GM23338 (cell line): ENCODE results near the gene ARRB1. TPM values are rescaled to one million over a fixed set of nuclear protein-coding genes. Genes with fewer than 3 reads are reported as not detected.
"Not testable (repeated sequence)": the region's sequence is repeated elsewhere in the genome, so short reads cannot be mapped to it uniquely, and the experiment has no call there.

ENCODE experiments used
- ATAC-seq: fragments of 200-7000 bp; cut with Tn5 transposase; 3 replicates; pipeline ENCODE4 v1.9.1; 2020
- DNase-seq: peaks from one replicate; pipeline ENCODE4 v3.0.0-alpha.2; 2015; ENCODE audit warnings: low spot score
- H2AFZ ChIP-seq: fragments of 200-600 bp; sonication (generic); 2 replicates; pipeline ENCODE4 v1.8.0; 2016; ENCODE audit warnings: antibody characterized with exemption, mild to moderate bottlenecking, moderate library complexity
- H3F3A ChIP-seq: fragments of 200-600 bp; sonication (generic); replicated peaks from 2 replicates; pipeline ENCODE4 v1.8.0; 2017; ENCODE audit warnings: antibody characterized with exemption, mixed run types, low read depth
- H3K27ac ChIP-seq: fragments of 200-600 bp; sonication (generic); 2 replicates; pipeline ENCODE4 v1.6.1; 2016; ENCODE audit warnings: low read depth
- H3K27me3 ChIP-seq: fragments of 200-600 bp; sonication (generic); 2 replicates; pipeline ENCODE4 v1.8.0; 2016; ENCODE audit warnings: mild to moderate bottlenecking, mixed run types, moderate library complexity; ENCODE audit not compliant: insufficient read depth
- H3K36me3 ChIP-seq: fragments of 200-600 bp; sonication (generic); 2 replicates; pipeline ENCODE4 v1.8.0; 2016; ENCODE audit warnings: mild to moderate bottlenecking; ENCODE audit not compliant: insufficient read depth
- H3K4me1 ChIP-seq: fragments of 200-600 bp; sonication (generic); 2 replicates; pipeline ENCODE4 v1.8.0; 2016; ENCODE audit warnings: mild to moderate bottlenecking, moderate library complexity; ENCODE audit not compliant: insufficient read depth
- H3K4me2 ChIP-seq: fragments of 200-600 bp; sonication (generic); 2 replicates; pipeline ENCODE4 v1.7.1; 2017; ENCODE audit warnings: mixed run types
- H3K4me3 ChIP-seq: fragments of 200-600 bp; sonication (generic); 2 replicates; pipeline ENCODE4 v1.6.1; 2016; ENCODE audit warnings: mixed run types
- H3K79me2 ChIP-seq: fragments of 200-600 bp; sonication (generic); replicated peaks from 2 replicates; pipeline ENCODE4 v1.8.0; 2017; ENCODE audit warnings: mild to moderate bottlenecking; ENCODE audit not compliant: insufficient read depth
- H3K9me2 ChIP-seq: fragments of 200-600 bp; sonication (generic); 2 replicates; pipeline ENCODE4 v1.8.0; 2017; ENCODE audit not compliant: insufficient read depth
- H4K20me1 ChIP-seq: fragments of 200-600 bp; sonication (generic); replicated peaks from 2 replicates; pipeline ENCODE4 v1.8.0; 2017; ENCODE audit warnings: mild to moderate bottlenecking; ENCODE audit not compliant: insufficient read depth
- H3K27ac Mint-ChIP-seq: 2 replicates; pipeline ENCODE4 v1.8.0; 2020; ENCODE audit warnings: inconsistent platforms, mild to moderate bottlenecking, moderate library complexity, mixed read lengths
- H3K27me3 Mint-ChIP-seq: 3 replicates; pipeline ENCODE4 v1.8.0; 2022; ENCODE audit warnings: low read depth, mild to moderate bottlenecking, moderate library complexity, mixed read lengths, inconsistent platforms; ENCODE audit not compliant: insufficient read depth, poor library complexity
- H3K36me3 Mint-ChIP-seq: 3 replicates; pipeline ENCODE4 v1.8.0; 2021; ENCODE audit warnings: low read depth, mild to moderate bottlenecking, inconsistent platforms, moderate library complexity, mixed read lengths
- H3K4me1 Mint-ChIP-seq: 3 replicates; pipeline ENCODE4 v1.8.0; 2020; ENCODE audit warnings: mild to moderate bottlenecking, inconsistent platforms, mixed read lengths
- H3K4me3 Mint-ChIP-seq: 3 replicates; pipeline ENCODE4 v1.8.0; 2021; ENCODE audit warnings: moderate library complexity, mild to moderate bottlenecking, inconsistent platforms, mixed read lengths
- H3K9me3 Mint-ChIP-seq: 3 replicates; pipeline ENCODE4 v1.8.0; 2020; ENCODE audit warnings: moderate library complexity, mild to moderate bottlenecking, inconsistent platforms, mixed read lengths
- EZH2 ChIP-seq: fragments of 200-600 bp; sonication (generic); IDR thresholded peaks from one replicate; pipeline ENCODE4 v1.8.0; 2017; ENCODE audit warnings: antibody characterized with exemption, mild to moderate bottlenecking, low read depth; ENCODE audit not compliant: unreplicated experiment
- STAT1 ChIP-seq: IDR thresholded peaks from one replicate; pipeline ENCODE4 v1.6.1; 2016; ENCODE audit warnings: antibody characterized with exemption; ENCODE audit not compliant: unreplicated experiment
- ZNF331 ChIP-seq: fragments of 250-450 bp; sonication (Bioruptor Pico); IDR thresholded peaks from 2 replicates; pipeline ENCODE4 v1.5.0; 2020; ENCODE audit warnings: low read depth, mild to moderate bottlenecking, moderate library complexity
- ZNF462 ChIP-seq: fragments of 250-450 bp; sonication (Bioruptor Pico); IDR thresholded peaks from 2 replicates; pipeline ENCODE4 v1.5.0; 2020; ENCODE audit warnings: mild to moderate bottlenecking, moderate library complexity
- polyA plus RNA-seq: library from polyadenylated mRNA; unstranded; fragments of >200 nt; fragmentation: Nextera tagmentation; extraction: Ambion mirVana; gene quantifications from 2 replicates; pipeline ENCODE4 v1.2.1, GENCODE V29; 2016
- total RNA-seq: library from RNA; depleted of rRNA; stranded (reverse); fragments of >200 nt; shearing (Covaris generic); gene quantifications from 2 replicates; pipeline ENCODE4 v1.2.3, GENCODE V29; 2014

Gene ARRB1
- total and polyA plus RNA-seq, 2 experiments from 2014 or later, result 6.3 to 11.1 TPM

DNA sequence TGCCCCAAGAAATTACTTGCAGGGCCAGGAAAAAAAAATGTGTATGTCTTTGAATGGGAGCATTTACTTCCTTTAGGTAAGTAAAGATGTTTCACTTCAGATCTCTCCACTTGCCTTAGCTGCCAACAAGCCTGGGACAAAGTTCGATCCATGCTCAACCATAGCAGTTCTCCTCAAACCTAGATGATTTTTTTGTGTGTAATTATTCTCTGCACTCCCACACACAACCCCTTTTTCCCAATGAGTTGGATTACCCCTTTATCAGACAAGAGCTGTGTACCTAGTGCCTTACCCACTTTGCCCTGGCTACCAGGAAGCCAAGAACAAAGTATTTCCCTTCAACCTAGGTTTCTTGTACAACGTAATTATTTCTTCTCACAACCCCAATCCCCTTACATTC, 75.3 kb downstream of the ARRB1 start (continued):
- TF ChIP-seq ZNF462 (CRISPR knock-in tag) (no peak), EZH2 (no peak)

DNA sequence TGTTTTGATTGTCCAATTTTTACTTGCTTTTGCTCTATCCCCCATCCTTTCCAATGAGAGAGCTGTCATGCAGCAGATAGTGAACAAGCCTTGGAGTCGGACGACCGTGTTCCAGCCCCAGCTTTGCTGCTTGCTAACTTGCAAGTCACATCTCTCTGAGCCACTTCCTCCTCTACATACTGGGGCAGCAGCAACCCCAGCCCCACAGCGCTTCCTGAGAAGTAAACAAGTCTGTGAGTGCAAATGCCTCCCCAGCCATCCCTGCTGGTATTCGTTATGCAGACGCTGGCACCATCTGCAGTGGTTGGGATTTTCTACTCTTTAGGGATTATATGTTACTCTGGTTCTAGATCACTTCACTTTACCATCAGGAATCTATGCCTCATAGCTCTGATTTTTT, 75.9 kb downstream of the ARRB1 start:
- H3K9me3 Mint-ChIP-seq, result no peaks in the 10 kb centered on the region
- ATAC-seq, result no peak
- TF ChIP-seq STAT1 (no peak), ZNF331 (CRISPR knock-in tag) (no peak)

GRCh38 chr11:75274716-75275115, 76.7 kb downstream of the ARRB1 start:
- H3K27ac ChIP-seq, H3K36me3 ChIP-seq, H3K4me3 ChIP-seq, H4K20me1 ChIP-seq, H3K4me3 Mint-ChIP-seq, H2AFZ ChIP-seq, H3K9me2 ChIP-seq, ATAC-seq, H3F3A ChIP-seq, H3K4me1 ChIP-seq, H3K9me3 Mint-ChIP-seq, H3K27me3 ChIP-seq, H3K4me2 ChIP-seq, DNase-seq, H3K79me2 ChIP-seq, H3K27ac Mint-ChIP-seq: not testable (repeated sequence)
- H3K36me3 Mint-ChIP-seq, result peaks cover 69% of the 10 kb centered on the region
- peaks cover 10% of the 10 kb centered on the region for H3K27me3 Mint-ChIP-seq
- peaks cover 22% of the 10 kb centered on the region for H3K4me1 Mint-ChIP-seq

More for the DNA sequence above, 75.9 kb downstream of the ARRB1 start:
- Mint-ChIP-seq H3K4me3 (no peak overlapping the region), H3K4me1 (peaks cover 25% of the 10 kb centered on the region), H3K27me3 (peaks cover 12% of the 10 kb centered on the region), H3K36me3 (peaks cover 77% of the 10 kb centered on the region), H3K27ac (peak overlapping the region; percentile 85; the same call in 1 of the 2 replicates)
- Histone ChIP-seq H3K4me2 (no peak overlapping the region), H3K4me1 (peaks cover 5% of the 10 kb centered on the region; the same call in 1 of the 2 replicates), H3K27ac (0 out of 2 replicates have a peak overlapping the region, but pooled peaks have one; percentile 10), H3K27me3 (no peaks in the 10 kb centered on the region), H3K79me2 (no peaks in the 10 kb centered on the region), H2AFZ (no peak overlapping the region), H4K20me1 (no peaks in the 10 kb centered on the region), H3F3A (no peaks in the 10 kb centered on the region), H3K4me3 (no peak overlapping the region), H3K9me2 (no peaks in the 10 kb centered on the region), H3K36me3 (no peaks in the 10 kb centered on the region)
- DNase-seq, result peak; percentile 62
